BE2C (cell line): ENCODE results near the gene RHBDF1.
"Not testable (repeated sequence)": the region's sequence is repeated elsewhere in the genome, so short reads cannot be mapped to it uniquely, and the experiment has no call there.

ENCODE experiments used
- DNase-seq: peaks from one replicate; pipeline ENCODE4 v3.0.0-alpha.2; 2020
- H3K27me3 ChIP-seq: fragments of 250-450 bp; sonication (Bioruptor Pico); 2 replicates; pipeline ENCODE4 v1.5.1; 2020; ENCODE audit warnings: mild to moderate bottlenecking
- H3K36me3 ChIP-seq: fragments of 250-450 bp; sonication (Bioruptor Pico); 2 replicates; pipeline ENCODE4 v1.5.1; 2020; ENCODE audit warnings: mild to moderate bottlenecking
- H3K4me1 ChIP-seq: fragments of 250-450 bp; sonication (Bioruptor Pico); 2 replicates; pipeline ENCODE4 v1.5.1; 2020
- H3K4me3 ChIP-seq: 2 replicates; pipeline ENCODE4 v1.5.1; 2011; ENCODE audit warnings: low read depth, low read length
- H3K9me3 ChIP-seq: fragments of 250-450 bp; sonication (Bioruptor Pico); 2 replicates; pipeline ENCODE4 v1.5.1; 2020
- CTCF ChIP-seq: IDR thresholded peaks from 2 replicates; pipeline ENCODE4 v1.5.1; 2012; ENCODE audit warnings: mild to moderate bottlenecking, low read depth, low read length

RHBDF1 gene

GRCh38 chr16:55571-56136 is 16.8 kb downstream of the RHBDF1 start:
- Histone ChIP-seq H3K9me3 (no peaks in the 10 kb centered on the region), H3K27me3 (peaks cover 12% of the 10 kb centered on the region), H3K4me1 (no peaks in the 10 kb centered on the region), H3K4me3 (no peak overlapping the region), H3K36me3 (peaks cover 32% of the 10 kb centered on the region)
- TF ChIP-seq CTCF = no peak
- DNase-seq = no peak

- H3K4me3 ChIP-seq = peak overlapping the region; percentile 75
- H3K4me1 ChIP-seq = no peaks in the 10 kb centered on the region
- no peak for TF ChIP-seq CTCF
- peaks cover 41% of the 10 kb centered on the region for H3K36me3 ChIP-seq
- no peaks in the 10 kb centered on the region for H3K9me3 ChIP-seq
- no peak for DNase-seq
- no peaks in the 10 kb centered on the region for H3K27me3 ChIP-seq
These were observed 18.2 kb downstream of the RHBDF1 start for GRCh38 chr16:54237-54581.

- H3K4me1 ChIP-seq = no peaks in the 10 kb centered on the region
- H3K4me3 ChIP-seq = peak within 1 kb of the TSS; percentile 79
- TF ChIP-seq CTCF = no peak
- H3K36me3 ChIP-seq = peaks cover 45% of the 10 kb centered on the region
- peak; percentile 99 for DNase-seq
- no peaks in the 10 kb centered on the region for H3K9me3 ChIP-seq
- H3K27me3 ChIP-seq = no peaks in the 10 kb centered on the region
These were observed 18.8 kb downstream of the RHBDF1 start, which contains the start of the genes POLR3K and SNRNP25 for GRCh38 chr16:53346-54236. POLR3K (minus strand) TSS chr16:53608; CDS start chr16:53586, 22 bp downstream. SNRNP25 (plus strand) TSS chr16:53828; CDS start chr16:54017, 189 bp downstream.

GRCh38 chr16:50769-51591 is 21.5 kb downstream of the RHBDF1 start:
- Histone ChIP-seq H3K9me3 (no peaks in the 10 kb centered on the region), H3K4me1 (no peaks in the 10 kb centered on the region), H3K36me3 (peaks cover 47% of the 10 kb centered on the region), H3K4me3 (no peak overlapping the region), H3K27me3 (no peaks in the 10 kb centered on the region)
- no peak for TF ChIP-seq CTCF
- DNase-seq = no peak

GRCh38 chr16:47234-47633 is 25.2 kb downstream of the RHBDF1 start:
- no peaks in the 10 kb centered on the region for H3K4me1 ChIP-seq
- H3K36me3 ChIP-seq = peaks cover 60% of the 10 kb centered on the region
- DNase-seq = no peak
- H3K27me3 ChIP-seq = no peaks in the 10 kb centered on the region
- no peak overlapping the region for H3K4me3 ChIP-seq
- no peaks in the 10 kb centered on the region for H3K9me3 ChIP-seq
- TF ChIP-seq CTCF = no peak

- H3K4me3 ChIP-seq, H3K4me1 ChIP-seq, H3K9me3 ChIP-seq, H3K27me3 ChIP-seq, DNase-seq: not testable (repeated sequence)
- peaks cover 67% of the 10 kb centered on the region for H3K36me3 ChIP-seq
These were observed 25.9 kb downstream of the RHBDF1 start for GRCh38 chr16:46510-46909.
